Measurements from ENCODE around the gene TM7SF2.

TM7SF2 gene

GRCh38 chr11:65111744-65112545 is at the start of gene TM7SF2:
TSS of gene TM7SF2 (plus strand) at chr11:65111872. CDS start at chr11:65112016, 144 bp downstream.
- peak; percentile 72 for DNase-seq (ENCODE audit: extremely low read depth, low read depth)
- TF ChIP-seq CTCF (IDR thresholded peaks at IDR 0.05; ENCODE audit: low read depth, low read length): no peak

- no peak for TF ChIP-seq CTCF (IDR thresholded peaks at IDR 0.05; ENCODE audit: low read depth, low read length)
- DNase-seq (ENCODE audit: extremely low read depth, low read depth): no peak
Measured at GRCh38 chr11:65063532-65063931, 48.1 kb upstream of the TM7SF2 start.

- TF ChIP-seq CTCF (IDR thresholded peaks at IDR 0.05; ENCODE audit: low read depth, low read length): no peak
- no peak for DNase-seq (ENCODE audit: extremely low read depth, low read depth)
Measured at GRCh38 chr11:65064847-65065240, 46.8 kb upstream of the TM7SF2 start.

GRCh38 chr11:65065851-65066250 is 45.8 kb upstream of the TM7SF2 start:
- TF ChIP-seq CTCF (IDR thresholded peaks at IDR 0.05; ENCODE audit: low read depth, low read length): no peak
- no peak for DNase-seq (ENCODE audit: extremely low read depth, low read depth)

- TF ChIP-seq CTCF (IDR thresholded peaks at IDR 0.05; ENCODE audit: low read depth, low read length): no peak
- no peak for DNase-seq (ENCODE audit: extremely low read depth, low read depth)
Measured at GRCh38 chr11:65066315-65066714, 45.4 kb upstream of the TM7SF2 start.

GRCh38 chr11:65066805-65067291 is 44.8 kb upstream of the TM7SF2 start:
- no peak for TF ChIP-seq CTCF (IDR thresholded peaks at IDR 0.05; ENCODE audit: low read depth, low read length)
- no peak for DNase-seq (ENCODE audit: extremely low read depth, low read depth)

- no peak for DNase-seq (ENCODE audit: extremely low read depth, low read depth)
Measured at GRCh38 chr11:65067446-65067845, 44.2 kb upstream of the TM7SF2 start.

More at GRCh38 chr11:65067446-65067845, 44.2 kb upstream of the TM7SF2 start:
- no peak for TF ChIP-seq CTCF (IDR thresholded peaks at IDR 0.05; ENCODE audit: low read depth, low read length)

Measured in AG09319 (cell line).